ENCODE data around the gene BRD1.

The BRD1 gene

GRCh38 chr22:49848690-49849160, 21.1 kb upstream of the BRD1 start:
- peaks cover 60% of the 10 kb centered on the region for H3K27me3 Mint-ChIP-seq (ENCODE audit: low read depth)

GRCh38 chr22:49847751-49848689, 20.3 kb upstream of the BRD1 start:
- H3K27ac Mint-ChIP-seq, result no peak overlapping the region
- peak overlapping the region; percentile 48 for H3K4me3 Mint-ChIP-seq
- no peaks in the 10 kb centered on the region for H3K36me3 Mint-ChIP-seq (ENCODE audit: low read depth)
- H3K9me3 Mint-ChIP-seq, result no peaks in the 10 kb centered on the region
- H3K4me1 Mint-ChIP-seq (ENCODE audit: low read depth), result peaks cover 17% of the 10 kb centered on the region
- peaks cover 61% of the 10 kb centered on the region for H3K27me3 Mint-ChIP-seq (ENCODE audit: low read depth)

More at GRCh38 chr22:49848690-49849160, 21.1 kb upstream of the BRD1 start:
- H3K9me3 Mint-ChIP-seq, result no peaks in the 10 kb centered on the region
- H3K36me3 Mint-ChIP-seq (ENCODE audit: low read depth), result no peaks in the 10 kb centered on the region
- no peak overlapping the region for H3K27ac Mint-ChIP-seq
- H3K4me1 Mint-ChIP-seq (ENCODE audit: low read depth), result peaks cover 17% of the 10 kb centered on the region
- no peak overlapping the region for H3K4me3 Mint-ChIP-seq

GRCh38 chr22:49845666-49846459, 18.2 kb upstream of the BRD1 start:
- no peak overlapping the region for H3K4me3 Mint-ChIP-seq
- H3K36me3 Mint-ChIP-seq (ENCODE audit: low read depth), result no peaks in the 10 kb centered on the region
- no peak overlapping the region for H3K27ac Mint-ChIP-seq
- peaks cover 7% of the 10 kb centered on the region for H3K4me1 Mint-ChIP-seq (ENCODE audit: low read depth)
- peaks cover 51% of the 10 kb centered on the region for H3K27me3 Mint-ChIP-seq (ENCODE audit: low read depth)
- H3K9me3 Mint-ChIP-seq, result no peaks in the 10 kb centered on the region

- H3K9me3 Mint-ChIP-seq, result no peaks in the 10 kb centered on the region
- no peaks in the 10 kb centered on the region for H3K36me3 Mint-ChIP-seq (ENCODE audit: low read depth)
- no peak overlapping the region for H3K4me3 Mint-ChIP-seq
- no peak overlapping the region for H3K27ac Mint-ChIP-seq
- peaks cover 45% of the 10 kb centered on the region for H3K27me3 Mint-ChIP-seq (ENCODE audit: low read depth)
- H3K4me1 Mint-ChIP-seq (ENCODE audit: low read depth), result peaks cover 5% of the 10 kb centered on the region
Observed at GRCh38 chr22:49845241-49845640, 17.6 kb upstream of the BRD1 start.

- Mint-ChIP-seq H3K36me3 (ENCODE audit: low read depth) (no peaks in the 10 kb centered on the region), H3K27ac (peak overlapping the region; percentile 84), H3K27me3 (ENCODE audit: low read depth) (peaks cover 4% of the 10 kb centered on the region), H3K4me1 (ENCODE audit: low read depth) (peaks cover 22% of the 10 kb centered on the region), H3K9me3 (no peaks in the 10 kb centered on the region), H3K4me3 (peak overlapping the region; percentile 84)
Observed at GRCh38 chr22:49838771-49839717, 11.4 kb upstream of the BRD1 start.

GRCh38 chr22:49833340-49834007, 5.8 kb upstream of the BRD1 start:
- H3K27me3 Mint-ChIP-seq (ENCODE audit: low read depth), result peaks cover 8% of the 10 kb centered on the region
- no peak overlapping the region for H3K4me3 Mint-ChIP-seq
- H3K9me3 Mint-ChIP-seq, result no peaks in the 10 kb centered on the region
- no peak overlapping the region for H3K27ac Mint-ChIP-seq
- H3K4me1 Mint-ChIP-seq (ENCODE audit: low read depth), result peaks cover 20% of the 10 kb centered on the region
- peaks cover 9% of the 10 kb centered on the region for H3K36me3 Mint-ChIP-seq (ENCODE audit: low read depth)

- Mint-ChIP-seq H3K36me3 (ENCODE audit: low read depth) (peaks cover 16% of the 10 kb centered on the region), H3K9me3 (no peaks in the 10 kb centered on the region), H3K4me1 (ENCODE audit: low read depth) (peaks cover 31% of the 10 kb centered on the region), H3K27ac (peak overlapping the region; percentile 90), H3K4me3 (peak overlapping the region; percentile 62), H3K27me3 (ENCODE audit: low read depth) (peaks cover 8% of the 10 kb centered on the region)
Observed at GRCh38 chr22:49829044-49829853, 1.6 kb upstream of the BRD1 start.

- Mint-ChIP-seq H3K4me1 (ENCODE audit: low read depth) (peaks cover 37% of the 10 kb centered on the region), H3K9me3 (no peaks in the 10 kb centered on the region), H3K27me3 (ENCODE audit: low read depth) (peaks cover 8% of the 10 kb centered on the region), H3K36me3 (ENCODE audit: low read depth) (peaks cover 22% of the 10 kb centered on the region), H3K4me3 (no peak overlapping the region), H3K27ac (peak overlapping the region; percentile 15)
Observed at GRCh38 chr22:49828599-49828965, 909 bp upstream of the BRD1 start.

- H3K27me3 Mint-ChIP-seq (ENCODE audit: low read depth), result peaks cover 3% of the 10 kb centered on the region
- H3K36me3 Mint-ChIP-seq (ENCODE audit: low read depth), result peaks cover 26% of the 10 kb centered on the region
- no peak overlapping the region for H3K27ac Mint-ChIP-seq
- peaks cover 39% of the 10 kb centered on the region for H3K4me1 Mint-ChIP-seq (ENCODE audit: low read depth)
- H3K9me3 Mint-ChIP-seq, result no peaks in the 10 kb centered on the region
- no peak overlapping the region for H3K4me3 Mint-ChIP-seq
Observed at GRCh38 chr22:49827271-49827852, 311 bp downstream of the BRD1 start.

GRCh38 chr22:49826603-49827270, 936 bp downstream of the BRD1 start:
- peak overlapping the region; percentile 89 for H3K27ac Mint-ChIP-seq

GRCh38 chr22:49825944-49826602, 1.6 kb downstream of the BRD1 start:
- H3K27ac Mint-ChIP-seq, result peak overlapping the region; percentile 92
- H3K4me3 Mint-ChIP-seq, result peak overlapping the region; percentile 91
- H3K4me1 Mint-ChIP-seq (ENCODE audit: low read depth), result peaks cover 37% of the 10 kb centered on the region
- peaks cover 3% of the 10 kb centered on the region for H3K27me3 Mint-ChIP-seq (ENCODE audit: low read depth)
- H3K9me3 Mint-ChIP-seq, result no peaks in the 10 kb centered on the region
- peaks cover 30% of the 10 kb centered on the region for H3K36me3 Mint-ChIP-seq (ENCODE audit: low read depth)

More at GRCh38 chr22:49826603-49827270, 936 bp downstream of the BRD1 start:
- Mint-ChIP-seq H3K4me1 (ENCODE audit: low read depth) (peaks cover 39% of the 10 kb centered on the region), H3K27me3 (ENCODE audit: low read depth) (peaks cover 3% of the 10 kb centered on the region), H3K36me3 (ENCODE audit: low read depth) (peaks cover 30% of the 10 kb centered on the region), H3K4me3 (peak overlapping the region; percentile 91), H3K9me3 (no peaks in the 10 kb centered on the region)

GRCh38 chr22:49825436-49825835, 2.2 kb downstream of the BRD1 start:
- Mint-ChIP-seq H3K9me3 (no peaks in the 10 kb centered on the region), H3K27ac (peak overlapping the region; percentile 92), H3K36me3 (ENCODE audit: low read depth) (peaks cover 33% of the 10 kb centered on the region), H3K27me3 (ENCODE audit: low read depth) (peaks cover 3% of the 10 kb centered on the region), H3K4me3 (peak overlapping the region; percentile 91), H3K4me1 (ENCODE audit: low read depth) (peaks cover 41% of the 10 kb centered on the region)
